ENCODE results near the gene NID1. TPM values are rescaled to one million over a fixed set of nuclear protein-coding genes. Genes with fewer than 3 reads are reported as not detected.

Gene NID1
- total RNA-seq, 1 experiment from 2014 or later: 0.32 TPM

DNA sequence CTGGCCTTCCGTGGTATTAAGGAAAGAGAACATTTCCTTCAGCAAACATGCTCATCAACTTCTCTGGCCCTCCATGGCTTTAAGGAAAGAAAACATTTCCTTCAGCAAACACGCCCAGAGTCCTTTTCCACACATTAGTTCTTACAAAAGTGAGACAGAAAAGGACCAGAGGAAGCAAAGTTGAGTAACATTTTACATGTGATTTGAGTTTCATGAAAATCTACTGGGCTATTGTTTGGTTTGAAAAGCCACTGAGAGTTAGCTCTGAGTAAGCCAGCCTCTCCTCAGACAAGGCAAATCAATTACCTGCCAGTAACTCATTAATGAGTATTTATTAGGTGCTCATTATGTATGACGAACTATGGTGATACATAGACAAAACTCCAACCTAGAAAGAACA, 78.0 kb downstream of the NID1 start:
- no peak overlapping the region for H3K4me2 ChIP-seq (ENCODE audit: low read length)
- no peaks in the 10 kb centered on the region for H3K9me2 ChIP-seq (ENCODE audit: insufficient read depth)
- H4K20me1 ChIP-seq (ENCODE audit: insufficient read depth): no peaks in the 10 kb centered on the region
- TF ChIP-seq FOSL1 (IDR thresholded peaks at IDR 0.05; ENCODE audit: low read depth) (no peak), EGR1 (IDR thresholded peaks at IDR 0.05; ENCODE audit: low read depth) (no peak), SP1 (IDR thresholded peaks at IDR 0.05; ENCODE audit: low read depth) (no peak)
- H3K79me2 ChIP-seq (ENCODE audit: insufficient read depth, low read length): no peaks in the 10 kb centered on the region
- no peak overlapping the region for H3K27ac ChIP-seq (ENCODE audit: low read depth, low read length)
- H3K4me3 ChIP-seq (replicated peaks in 1 of 2; ENCODE audit: low read depth in 1 of 2, low read length in 2 of 2): no peak overlapping the region
- no peak for ATAC-seq
- H3K27me3 ChIP-seq (ENCODE audit: insufficient read depth, low read length): no peaks in the 10 kb centered on the region
- RAD21 ChIA-PET (ENCODE audit: low non-redundant PET in 1 of 2, low total read pairs in 2 of 2, uncharacterized antibody in 2 of 2, unreplicated experiment in 2 of 2): no interaction called here
- intact Hi-C loops (cut with micrococcal nuclease): no loop called here
- CTCF ChIA-PET: no interaction called here
- no peak overlapping the region for H3K9ac ChIP-seq (ENCODE audit: low read length)
- BruUV-seq (replicated peaks): no TSS peak
- H2AFZ ChIP-seq (ENCODE audit: low read depth, low read length, poor library complexity, severe bottlenecking): no peak overlapping the region
- POLR2A ChIA-PET: no interaction called here
- H3K36me3 ChIP-seq (ENCODE audit: control insufficient read depth in 1 of 2, insufficient read depth in 2 of 2, low read length in 2 of 2): no peaks in the 10 kb centered on the region
- H3K9me3 ChIP-seq (ENCODE audit: control insufficient read depth in 1 of 2, insufficient read depth in 1 of 2, low read depth in 1 of 2, low read length in 2 of 2): no peaks in the 10 kb centered on the region
- no peaks in the 10 kb centered on the region for H3K4me1 ChIP-seq (ENCODE audit: control insufficient read depth in 1 of 2, insufficient read depth in 2 of 2, low read length in 2 of 2)
- DNase-seq (ENCODE audit: low read depth, low spot score): no peak

DNA sequence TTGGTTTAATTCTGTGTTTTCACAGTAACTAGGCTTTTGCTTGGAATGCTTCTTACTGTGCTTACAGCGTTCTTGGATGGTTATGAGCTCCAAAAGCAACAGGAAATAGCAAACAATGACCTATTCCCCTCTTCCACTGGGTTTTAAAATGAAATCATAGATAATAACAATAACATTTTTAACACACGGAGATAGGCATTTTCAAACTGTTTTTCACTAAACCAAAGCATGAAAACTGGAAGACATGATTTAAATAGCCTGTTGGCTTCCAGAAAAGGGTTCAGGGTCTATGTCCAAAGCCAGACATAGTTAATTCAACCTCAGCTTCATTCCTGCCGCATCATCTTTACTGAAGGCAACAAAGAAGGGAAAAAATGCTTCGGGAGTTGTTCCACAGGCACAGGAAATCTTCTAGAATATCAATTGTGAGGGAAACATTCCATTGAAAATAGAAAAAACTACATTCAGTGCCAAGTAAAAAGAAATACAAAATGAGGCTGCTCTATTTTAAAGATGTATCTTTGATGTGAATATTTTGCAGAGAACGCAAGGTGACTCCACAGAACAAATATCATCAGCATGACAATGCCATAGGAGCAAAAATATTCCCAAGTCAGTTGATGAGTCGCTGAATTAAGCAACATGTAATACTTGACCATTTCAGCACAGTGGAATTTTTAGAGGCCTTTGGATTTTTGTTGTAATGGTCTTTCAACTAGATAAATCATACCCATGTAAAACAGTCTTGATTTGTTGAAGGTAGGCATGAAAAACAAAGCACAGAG, 80.7 kb downstream of the NID1 start:
- intact Hi-C loops (cut with micrococcal nuclease): no loop called here
- Histone ChIP-seq H3K27ac (ENCODE audit: low read depth, low read length) (no peak overlapping the region), H3K4me2 (ENCODE audit: low read length) (no peak overlapping the region)

More for the DNA sequence above, 80.7 kb downstream of the NID1 start:
- ChIA-PET RAD21 (ENCODE audit: low non-redundant PET in 1 of 2, low total read pairs in 2 of 2, uncharacterized antibody in 2 of 2, unreplicated experiment in 2 of 2) (no interaction called here), CTCF (interaction anchor here (3.2 kb wide), 1 partner anchor 12 kb away, joined by 12 read pairs; no protein-coding TSS in a partner anchor), POLR2A (no interaction called here)
- TF ChIP-seq CEBPB (IDR thresholded peaks at IDR 0.05; ENCODE audit: low read depth) (no peak), MAX (IDR thresholded peaks at IDR 0.05) (no peak), SIN3A (IDR thresholded peaks at IDR 0.05; ENCODE audit: low read depth) (no peak), ZFX (IDR thresholded peaks at IDR 0.05) (no peak), TCF7L2 (IDR thresholded peaks at IDR 0.05; ENCODE audit: borderline replicate concordance, extremely low read depth, insufficient read depth, insufficient read length) (no peak), ELF1 (IDR thresholded peaks at IDR 0.05; ENCODE audit: borderline replicate concordance, low read depth) (no peak), EGR1 (IDR thresholded peaks at IDR 0.05; ENCODE audit: low read depth) (no peak), CTCF (IDR thresholded peaks at IDR 0.05 in 2 of 3, conservative IDR thresholded peaks at IDR 0.05 in 1 of 3; ENCODE audit: borderline replicate concordance in 1 of 3, insufficient read depth in 1 of 3, low read depth in 2 of 3, low read length in 2 of 3) (no peak), SP1 (IDR thresholded peaks at IDR 0.05; ENCODE audit: low read depth) (no peak), POLR2A (IDR thresholded peaks at IDR 0.05; ENCODE audit: borderline replicate concordance, extremely low read depth, insufficient read depth, insufficient read length) (no peak)
- TF ChIP-seq, protein P1, sequence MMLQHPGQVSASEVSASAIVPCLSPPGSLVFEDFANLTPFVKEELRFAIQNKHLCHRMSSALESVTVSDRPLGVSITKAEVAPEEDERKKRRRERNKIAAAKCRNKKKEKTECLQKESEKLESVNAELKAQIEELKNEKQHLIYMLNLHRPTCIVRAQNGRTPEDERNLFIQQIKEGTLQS (IDR thresholded peaks at IDR 0.05): no peak
- TF ChIP-seq, protein P2, sequence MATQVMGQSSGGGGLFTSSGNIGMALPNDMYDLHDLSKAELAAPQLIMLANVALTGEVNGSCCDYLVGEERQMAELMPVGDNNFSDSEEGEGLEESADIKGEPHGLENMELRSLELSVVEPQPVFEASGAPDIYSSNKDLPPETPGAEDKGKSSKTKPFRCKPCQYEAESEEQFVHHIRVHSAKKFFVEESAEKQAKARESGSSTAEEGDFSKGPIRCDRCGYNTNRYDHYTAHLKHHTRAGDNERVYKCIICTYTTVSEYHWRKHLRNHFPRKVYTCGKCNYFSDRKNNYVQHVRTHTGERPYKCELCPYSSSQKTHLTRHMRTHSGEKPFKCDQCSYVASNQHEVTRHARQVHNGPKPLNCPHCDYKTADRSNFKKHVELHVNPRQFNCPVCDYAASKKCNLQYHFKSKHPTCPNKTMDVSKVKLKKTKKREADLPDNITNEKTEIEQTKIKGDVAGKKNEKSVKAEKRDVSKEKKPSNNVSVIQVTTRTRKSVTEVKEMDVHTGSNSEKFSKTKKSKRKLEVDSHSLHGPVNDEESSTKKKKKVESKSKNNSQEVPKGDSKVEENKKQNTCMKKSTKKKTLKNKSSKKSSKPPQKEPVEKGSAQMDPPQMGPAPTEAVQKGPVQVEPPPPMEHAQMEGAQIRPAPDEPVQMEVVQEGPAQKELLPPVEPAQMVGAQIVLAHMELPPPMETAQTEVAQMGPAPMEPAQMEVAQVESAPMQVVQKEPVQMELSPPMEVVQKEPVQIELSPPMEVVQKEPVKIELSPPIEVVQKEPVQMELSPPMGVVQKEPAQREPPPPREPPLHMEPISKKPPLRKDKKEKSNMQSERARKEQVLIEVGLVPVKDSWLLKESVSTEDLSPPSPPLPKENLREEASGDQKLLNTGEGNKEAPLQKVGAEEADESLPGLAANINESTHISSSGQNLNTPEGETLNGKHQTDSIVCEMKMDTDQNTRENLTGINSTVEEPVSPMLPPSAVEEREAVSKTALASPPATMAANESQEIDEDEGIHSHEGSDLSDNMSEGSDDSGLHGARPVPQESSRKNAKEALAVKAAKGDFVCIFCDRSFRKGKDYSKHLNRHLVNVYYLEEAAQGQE (IDR thresholded peaks at IDR 0.05; ENCODE audit: low read depth): no peak
- Histone ChIP-seq H4K20me1 (ENCODE audit: insufficient read depth) (no peaks in the 10 kb centered on the region), H3K4me3 (replicated peaks in 1 of 2; ENCODE audit: low read depth in 1 of 2, low read length in 2 of 2) (no peak overlapping the region), H3K79me2 (ENCODE audit: insufficient read depth, low read length) (no peaks in the 10 kb centered on the region), H3K27me3 (ENCODE audit: insufficient read depth, low read length) (no peaks in the 10 kb centered on the region), H3K36me3 (ENCODE audit: control insufficient read depth in 1 of 2, insufficient read depth in 2 of 2, low read length in 2 of 2) (no peaks in the 10 kb centered on the region), H3K9me3 (ENCODE audit: control insufficient read depth in 1 of 2, insufficient read depth in 1 of 2, low read depth in 1 of 2, low read length in 2 of 2) (no peaks in the 10 kb centered on the region), H3K4me1 (ENCODE audit: control insufficient read depth in 1 of 2, insufficient read depth in 2 of 2, low read length in 2 of 2) (no peaks in the 10 kb centered on the region), H3K9me2 (ENCODE audit: insufficient read depth) (no peaks in the 10 kb centered on the region), H2AFZ (ENCODE audit: low read depth, low read length, poor library complexity, severe bottlenecking) (no peak overlapping the region), H3K9ac (ENCODE audit: low read length) (no peak overlapping the region)
- BruUV-seq (replicated peaks): no TSS peak
- no peak for DNase-seq (ENCODE audit: low read depth, low spot score)
- ATAC-seq: no peak

All from HCT116 (cell line).